OCI-LY3 (cell line): ENCODE data around the gene CNIH2.

Experiments
- H2AFZ ChIP-seq: fragments of 200-600, 300-600 bp; shearing (Covaris generic); 2 replicates; pipeline ENCODE4 v1.6.0; 2014; ENCODE audit warnings: antibody characterized with exemption, low read depth, low read length
- H3K27ac ChIP-seq: fragments of 200-600, 300-600 bp; sonication (generic); 2 replicates; pipeline ENCODE4 v1.5.1; 2014; ENCODE audit warnings: mild to moderate bottlenecking, low read length, moderate library complexity, mixed read lengths
- H3K27me3 ChIP-seq: fragments of 200-600, 300-600 bp; sonication (generic); 2 replicates; pipeline ENCODE4 v1.6.1; 2014; ENCODE audit warnings: low read depth, low read length, mixed read lengths
- H3K36me3 ChIP-seq: fragments of 200-600, 300-600 bp; sonication (generic); replicated peaks from 2 replicates; pipeline ENCODE3; 2014; ENCODE audit warnings: low read depth, low read length, mixed read lengths
- H3K4me1 ChIP-seq: fragments of 300-600, 200-600 bp; sonication (generic); 2 replicates; pipeline ENCODE4 v1.6.1; 2014; ENCODE audit warnings: low read length, mixed read lengths
- H3K4me2 ChIP-seq: fragments of 200-600, 300-600 bp; sonication (generic); 2 replicates; pipeline ENCODE4 v1.6.1; 2014; ENCODE audit warnings: low read length, mixed read lengths
- H3K4me3 ChIP-seq: fragments of 300-600, 200-600 bp; sonication (generic); 2 replicates; pipeline ENCODE4 v1.5.1; 2014; ENCODE audit warnings: antibody characterized with exemption, mild to moderate bottlenecking, low read length, moderate library complexity
- H3K79me2 ChIP-seq: fragments of 300-600, 200-600 bp; shearing (Covaris generic); 2 replicates; pipeline ENCODE4 v1.6.1; 2014; ENCODE audit warnings: mild to moderate bottlenecking, low read length, mixed read lengths
- H3K9ac ChIP-seq: fragments of 300-600, 200-600 bp; shearing (Covaris generic); 2 replicates; pipeline ENCODE4 v1.6.0; 2014; ENCODE audit warnings: mild to moderate bottlenecking, low read length, moderate library complexity
- H3K9me3 ChIP-seq: fragments of 200-600, 300-600 bp; shearing (Covaris generic); 2 replicates; pipeline ENCODE4 v1.6.1; 2014; ENCODE audit warnings: low read length, mixed read lengths; ENCODE audit not compliant: insufficient read depth
- H4K20me1 ChIP-seq: fragments of 200-600, 300-600 bp; sonication (generic); 2 replicates; pipeline ENCODE4 v1.6.1; 2016; ENCODE audit warnings: low read length, mixed read lengths; ENCODE audit not compliant: insufficient read depth
- EZH2phosphoT487 ChIP-seq: fragments of 200-600 bp; shearing (Covaris generic); IDR thresholded peaks from 2 replicates; pipeline ENCODE4 v1.6.1; 2018; ENCODE audit warnings: antibody characterized with exemption, mixed run types, low read depth
- TF ChIP-seq, protein P1 (sequence below): fragments of 200-600, 300-600 bp; sonication (generic); IDR thresholded peaks from 2 replicates; pipeline ENCODE4 v1.5.1; 2014; ENCODE audit warnings: antibody characterized with exemption, low read length, low read depth

CNIH2 gene

DNA sequence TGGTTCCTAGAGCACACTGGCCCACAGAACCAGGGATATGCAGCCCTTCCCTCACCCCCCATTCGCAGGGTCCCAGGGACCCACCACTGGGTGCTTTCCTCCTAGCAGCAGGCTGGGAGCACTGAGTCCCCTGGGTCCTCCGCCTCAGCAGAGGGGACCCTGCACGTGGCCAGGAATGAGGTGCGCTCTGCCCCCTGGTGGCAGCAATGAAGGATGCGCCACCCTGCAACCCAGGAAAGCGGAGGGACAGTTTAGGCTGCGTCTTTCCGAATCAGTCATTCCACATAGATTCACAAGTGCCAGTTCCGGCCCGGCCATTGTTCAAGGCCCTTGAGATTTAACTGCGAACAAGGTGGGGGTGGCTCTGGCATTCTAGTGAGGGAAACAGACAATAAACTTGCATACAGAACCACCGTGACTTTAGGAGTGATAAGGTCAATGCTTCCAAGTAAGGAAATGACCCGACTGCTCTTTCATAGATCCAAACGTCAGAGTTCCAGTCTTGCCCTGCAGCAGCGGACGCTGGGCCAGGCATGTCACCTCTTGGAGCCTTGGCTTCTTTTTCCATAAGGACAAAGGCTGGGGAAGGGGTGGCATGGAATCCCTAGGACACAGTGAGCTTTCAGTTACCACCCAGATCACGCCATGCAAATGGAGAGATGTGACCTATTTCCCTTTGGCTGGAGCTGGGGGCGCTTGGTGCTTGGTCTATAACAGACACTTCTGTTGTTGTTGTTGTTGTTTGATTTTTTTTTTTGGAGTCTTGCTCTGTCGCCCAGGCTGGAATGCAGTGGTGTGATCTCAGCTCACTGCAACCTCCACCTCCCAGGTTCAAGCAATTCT lies 50.5 kb downstream of the CNIH2 start:
- peak overlapping the region; percentile 56 for H3K9ac ChIP-seq
- H4K20me1 ChIP-seq, result no peaks in the 10 kb centered on the region
- H3K4me2 ChIP-seq, result peak overlapping the region; percentile 97
- H3K79me2 ChIP-seq, result no peaks in the 10 kb centered on the region
- peak overlapping the region; percentile 99 for H2AFZ ChIP-seq
- H3K27ac ChIP-seq, result no peak overlapping the region
- peaks cover 19% of the 10 kb centered on the region for H3K4me1 ChIP-seq
- no peaks in the 10 kb centered on the region for H3K27me3 ChIP-seq
- H3K4me3 ChIP-seq, result peak overlapping the region; percentile 72
- no peaks in the 10 kb centered on the region for H3K9me3 ChIP-seq
- H3K36me3 ChIP-seq, result no peaks in the 10 kb centered on the region
- no peak for TF ChIP-seq EZH2phosphoT487
- TF ChIP-seq, protein P1, sequence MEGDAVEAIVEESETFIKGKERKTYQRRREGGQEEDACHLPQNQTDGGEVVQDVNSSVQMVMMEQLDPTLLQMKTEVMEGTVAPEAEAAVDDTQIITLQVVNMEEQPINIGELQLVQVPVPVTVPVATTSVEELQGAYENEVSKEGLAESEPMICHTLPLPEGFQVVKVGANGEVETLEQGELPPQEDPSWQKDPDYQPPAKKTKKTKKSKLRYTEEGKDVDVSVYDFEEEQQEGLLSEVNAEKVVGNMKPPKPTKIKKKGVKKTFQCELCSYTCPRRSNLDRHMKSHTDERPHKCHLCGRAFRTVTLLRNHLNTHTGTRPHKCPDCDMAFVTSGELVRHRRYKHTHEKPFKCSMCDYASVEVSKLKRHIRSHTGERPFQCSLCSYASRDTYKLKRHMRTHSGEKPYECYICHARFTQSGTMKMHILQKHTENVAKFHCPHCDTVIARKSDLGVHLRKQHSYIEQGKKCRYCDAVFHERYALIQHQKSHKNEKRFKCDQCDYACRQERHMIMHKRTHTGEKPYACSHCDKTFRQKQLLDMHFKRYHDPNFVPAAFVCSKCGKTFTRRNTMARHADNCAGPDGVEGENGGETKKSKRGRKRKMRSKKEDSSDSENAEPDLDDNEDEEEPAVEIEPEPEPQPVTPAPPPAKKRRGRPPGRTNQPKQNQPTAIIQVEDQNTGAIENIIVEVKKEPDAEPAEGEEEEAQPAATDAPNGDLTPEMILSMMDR, result peak; percentile 96

DNA sequence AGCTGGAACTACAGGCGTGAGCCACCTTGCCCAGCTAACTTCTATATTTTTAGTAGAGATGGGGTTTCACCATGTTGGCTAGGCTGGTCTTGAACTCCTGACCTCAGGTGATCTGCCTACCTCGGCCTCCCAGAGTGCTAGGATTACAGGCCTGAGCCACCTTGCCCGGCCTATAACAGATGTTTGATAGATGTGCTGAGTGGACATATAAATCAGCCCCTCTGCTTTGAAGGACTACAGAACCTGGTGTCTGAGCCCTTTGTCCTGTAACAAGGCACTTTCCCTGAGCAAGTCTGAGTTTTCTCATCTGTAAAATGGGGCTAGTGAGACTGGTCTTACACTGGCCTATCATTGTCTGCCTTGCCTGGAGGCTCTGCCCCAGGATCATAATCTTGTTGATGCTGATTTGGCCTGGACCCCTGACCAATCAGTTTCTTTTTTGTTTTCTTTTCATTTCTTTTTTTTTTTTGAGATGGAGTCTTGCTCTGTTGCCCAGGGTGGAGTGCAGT lies 51.2 kb downstream of the CNIH2 start:
- TF ChIP-seq, protein P1, result no peak
- TF ChIP-seq EZH2phosphoT487, result no peak
- Histone ChIP-seq H3K36me3 (no peaks in the 10 kb centered on the region), H3K79me2 (no peaks in the 10 kb centered on the region), H3K9ac (no peak overlapping the region), H3K9me3 (no peaks in the 10 kb centered on the region), H4K20me1 (no peaks in the 10 kb centered on the region), H3K4me3 (no peak overlapping the region), H3K27me3 (no peaks in the 10 kb centered on the region), H2AFZ (no peak overlapping the region), H3K27ac (no peak overlapping the region), H3K4me1 (peaks cover 15% of the 10 kb centered on the region), H3K4me2 (no peak overlapping the region)

GRCh38 chr11:66330931-66331330 lies 53.0 kb downstream of the CNIH2 start:
- H4K20me1 ChIP-seq, result no peaks in the 10 kb centered on the region
- no peak overlapping the region for H3K4me3 ChIP-seq
- peaks cover 11% of the 10 kb centered on the region for H3K4me1 ChIP-seq
- TF ChIP-seq, protein P1, result no peak
- no peak for TF ChIP-seq EZH2phosphoT487
- H3K79me2 ChIP-seq, result no peaks in the 10 kb centered on the region
- no peak overlapping the region for H3K9ac ChIP-seq
- no peak overlapping the region for H2AFZ ChIP-seq
- no peak overlapping the region for H3K27ac ChIP-seq
- no peaks in the 10 kb centered on the region for H3K9me3 ChIP-seq
- no peak overlapping the region for H3K4me2 ChIP-seq
- H3K27me3 ChIP-seq, result no peaks in the 10 kb centered on the region
- no peaks in the 10 kb centered on the region for H3K36me3 ChIP-seq

DNA sequence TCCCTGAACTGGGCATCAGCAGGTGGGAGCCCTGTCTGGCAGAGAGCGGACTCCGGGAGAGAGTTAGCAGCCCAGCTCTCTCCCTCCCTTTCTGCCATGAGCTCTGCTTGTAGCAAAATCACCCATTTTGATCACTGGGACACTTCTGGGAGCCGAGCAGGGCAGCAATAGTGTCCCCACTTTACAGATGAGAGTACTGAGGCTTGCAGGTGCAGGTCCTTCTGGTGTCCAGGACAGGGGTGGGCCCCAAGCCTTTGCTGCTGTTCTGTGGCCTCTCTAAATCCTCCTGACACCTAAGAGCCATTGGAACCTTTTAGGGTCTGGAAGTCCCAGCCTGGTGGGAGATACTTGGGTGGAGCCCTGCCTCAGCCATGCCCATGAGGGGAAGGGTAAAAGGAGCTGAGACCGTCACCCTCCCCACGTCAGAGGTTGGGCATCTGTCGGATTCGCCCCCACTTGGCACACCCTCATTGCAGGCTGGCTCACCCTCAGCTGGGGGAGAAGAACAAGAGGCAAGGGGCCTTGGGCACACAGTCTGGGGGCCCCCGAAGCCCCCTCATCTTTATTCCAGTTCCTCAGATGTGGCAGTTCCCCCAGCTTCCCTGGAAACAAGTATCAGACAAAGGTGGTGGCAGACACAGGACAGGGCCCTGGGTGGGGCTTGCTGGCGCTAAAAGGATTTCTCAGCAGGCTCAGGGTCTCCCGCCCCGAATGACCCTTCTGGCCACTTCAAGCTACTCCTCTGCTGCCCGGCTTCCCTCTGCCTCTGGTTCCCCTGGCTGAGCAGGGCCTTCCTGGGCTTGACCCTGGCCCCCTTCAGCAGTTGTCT lies 53.8 kb downstream of the CNIH2 start:
- Histone ChIP-seq H4K20me1 (no peaks in the 10 kb centered on the region), H3K36me3 (no peaks in the 10 kb centered on the region), H2AFZ (no peak overlapping the region), H3K27me3 (no peaks in the 10 kb centered on the region), H3K9me3 (no peaks in the 10 kb centered on the region), H3K4me2 (no peak overlapping the region), H3K27ac (no peak overlapping the region), H3K4me3 (no peak overlapping the region), H3K79me2 (no peaks in the 10 kb centered on the region), H3K4me1 (peaks cover 11% of the 10 kb centered on the region), H3K9ac (no peak overlapping the region)
- no peak for TF ChIP-seq EZH2phosphoT487
- TF ChIP-seq, protein P1, result no peak
